Islet precursor cell (in vitro differentiated cells): ENCODE results near the gene GABPB2.

Experiments used
- DNase-seq: peaks from one replicate; pipeline ENCODE4 v3.0.0-alpha.2; 2018

The GABPB2 gene

GRCh38 chr1:151133018-151133806 is 62.7 kb downstream of the GABPB2 start:
- DNase-seq, result peak; percentile 77

- DNase-seq, result no peak
Observed at GRCh38 chr1:151134396-151134795, 63.8 kb downstream of the GABPB2 start.

GRCh38 chr1:151134991-151135390 is 64.4 kb downstream of the GABPB2 start:
- DNase-seq, result no peak

GRCh38 chr1:151135433-151136385 is 65.1 kb downstream of the GABPB2 start:
- peak; percentile 60 for DNase-seq

GRCh38 chr1:151137789-151138188 is 67.2 kb downstream of the GABPB2 start:
- DNase-seq, result peak; percentile 49

- no peak for DNase-seq
Observed at GRCh38 chr1:151142411-151143056, 72.0 kb downstream of the GABPB2 start.

- peak; percentile 50 for DNase-seq
Observed at GRCh38 chr1:151143057-151143435, 72.5 kb downstream of the GABPB2 start.

GRCh38 chr1:151143986-151144385 is 73.4 kb downstream of the GABPB2 start:
- DNase-seq, result no peak

GRCh38 chr1:151144474-151145303 is 74.1 kb downstream of the GABPB2 start:
- DNase-seq, result peak; percentile 49

GRCh38 chr1:151145304-151146071 is 74.9 kb downstream of the GABPB2 start:
- peak; percentile 63 for DNase-seq

GRCh38 chr1:151146072-151146411 is 75.5 kb downstream of the GABPB2 start:
- DNase-seq, result no peak

- DNase-seq, result peak; percentile 98
Observed at GRCh38 chr1:151146412-151147131, 76.0 kb downstream of the GABPB2 start, which contains the start of gene SEMA6C. Gene SEMA6C (minus strand): TSS chr1:151146631. CDS start chr1:151142621, 4,010 bp downstream.

GRCh38 chr1:151147132-151147503 is 76.6 kb downstream of the GABPB2 start:
- no peak for DNase-seq

GRCh38 chr1:151147665-151148064 is 77.1 kb downstream of the GABPB2 start:
- no peak for DNase-seq

GRCh38 chr1:151156515-151156819 is 85.9 kb downstream of the GABPB2 start, which contains the start of gene TNFAIP8L2:
Gene TNFAIP8L2 (plus strand): TSS chr1:151156649. CDS start chr1:151158698, 2,049 bp downstream.
- DNase-seq, result peak; percentile 52

- no peak for DNase-seq
Observed at GRCh38 chr1:151157067-151157531, 86.5 kb downstream of the GABPB2 start.

- no peak for DNase-seq
Observed at GRCh38 chr1:151158326-151158725, 87.8 kb downstream of the GABPB2 start.

- no peak for DNase-seq
Observed at GRCh38 chr1:151158751-151159251, 88.2 kb downstream of the GABPB2 start.

- DNase-seq, result no peak
Observed at GRCh38 chr1:151159373-151159772, 88.8 kb downstream of the GABPB2 start.

GRCh38 chr1:151164732-151165280 is 94.2 kb downstream of the GABPB2 start:
- DNase-seq, result no peak
